D721Med (cell line): ENCODE measurements around the gene BPIFB6.

ENCODE experiments used
- DNase-seq: peaks from one replicate; pipeline ENCODE4 v3.0.0; 2011; ENCODE audit warnings: low spot score; ENCODE audit not compliant: insufficient read length
- FAIRE-seq: peaks from 2 replicates; lab custom pipeline; 2011; peaks lifted over from hg19 to GRCh38; lab: Jason Lieb, UNC
- CTCF ChIP-seq: IDR thresholded peaks from 2 replicates; pipeline ENCODE4 v1.5.1; 2012; ENCODE audit warnings: mild to moderate bottlenecking, control low read depth; ENCODE audit not compliant: insufficient read depth; ENCODE audit errors: missing control alignments

Gene BPIFB6

GRCh38 chr20:33068251-33068939, 36.9 kb downstream of the BPIFB6 start:
- FAIRE-seq (no peak), DNase-seq (no peak)
- TF ChIP-seq CTCF = no peak

- FAIRE-seq (no peak), DNase-seq (no peak)
- no peak for TF ChIP-seq CTCF
Observed at GRCh38 chr20:33069673-33070072, 38.2 kb downstream of the BPIFB6 start.

- DNase-seq (no peak), FAIRE-seq (no peak)
- no peak for TF ChIP-seq CTCF
Observed at GRCh38 chr20:33070111-33071053, 38.9 kb downstream of the BPIFB6 start.

GRCh38 chr20:33071198-33071597, 39.8 kb downstream of the BPIFB6 start:
- TF ChIP-seq CTCF = no peak
- DNase-seq = no peak
- FAIRE-seq = no peak

- FAIRE-seq = no peak
Observed at GRCh38 chr20:33072362-33072761, 40.9 kb downstream of the BPIFB6 start.

GRCh38 chr20:33072813-33073212, 41.4 kb downstream of the BPIFB6 start:
- no peak for TF ChIP-seq CTCF
- FAIRE-seq = no peak
- DNase-seq = no peak

More at GRCh38 chr20:33072362-33072761, 40.9 kb downstream of the BPIFB6 start:
- no peak for DNase-seq
- TF ChIP-seq CTCF = no peak
